HG02970 (cell line): Measurements from ENCODE around the gene E4F1.
"Not testable (repeated sequence)": the region's sequence is repeated elsewhere in the genome, so short reads cannot be mapped to it uniquely, and the experiment has no call there.

Experiments used
- ATAC-seq: cut with Tn5 transposase; IDR thresholded peaks from one replicate; pipeline ENCODE4 v1.9.1; 2021; ENCODE audit warnings: mild to moderate bottlenecking, moderate library complexity, moderate number of reproducible peaks; ENCODE audit not compliant: unreplicated experiment, low FRiP score

E4F1 gene

DNA sequence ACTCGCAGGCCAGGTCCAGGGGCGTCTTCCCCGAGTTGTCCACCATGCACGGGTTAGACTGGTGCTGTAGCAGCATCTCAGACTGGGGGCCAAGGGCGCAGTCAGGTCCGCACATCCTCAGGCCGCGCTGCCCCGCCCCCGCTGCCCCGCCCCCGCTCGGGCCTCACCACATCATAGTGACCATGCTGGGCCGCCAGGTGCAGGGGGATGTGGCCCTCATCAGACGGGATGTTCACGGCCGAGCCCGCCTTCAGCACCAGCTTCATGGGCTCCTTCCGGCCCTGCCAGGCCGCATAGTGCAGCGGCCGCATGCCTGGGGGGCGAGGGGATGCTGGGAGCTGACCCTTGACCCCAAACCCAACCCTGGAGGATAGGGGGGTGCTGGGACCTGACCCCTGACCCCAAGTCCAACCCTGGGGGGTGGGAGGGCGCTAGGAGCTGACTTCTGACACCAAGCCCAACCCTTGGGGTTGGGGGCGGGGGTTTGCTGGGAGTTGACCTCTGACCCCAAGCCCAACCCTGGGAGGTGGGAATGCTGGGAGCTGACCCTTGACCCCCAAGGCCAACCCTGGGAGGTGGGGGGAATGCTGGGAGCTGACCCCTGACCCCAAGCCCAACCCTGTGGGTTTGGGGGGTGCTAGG is 34.0 kb upstream of the E4F1 start:
- ATAC-seq: no peak

DNA sequence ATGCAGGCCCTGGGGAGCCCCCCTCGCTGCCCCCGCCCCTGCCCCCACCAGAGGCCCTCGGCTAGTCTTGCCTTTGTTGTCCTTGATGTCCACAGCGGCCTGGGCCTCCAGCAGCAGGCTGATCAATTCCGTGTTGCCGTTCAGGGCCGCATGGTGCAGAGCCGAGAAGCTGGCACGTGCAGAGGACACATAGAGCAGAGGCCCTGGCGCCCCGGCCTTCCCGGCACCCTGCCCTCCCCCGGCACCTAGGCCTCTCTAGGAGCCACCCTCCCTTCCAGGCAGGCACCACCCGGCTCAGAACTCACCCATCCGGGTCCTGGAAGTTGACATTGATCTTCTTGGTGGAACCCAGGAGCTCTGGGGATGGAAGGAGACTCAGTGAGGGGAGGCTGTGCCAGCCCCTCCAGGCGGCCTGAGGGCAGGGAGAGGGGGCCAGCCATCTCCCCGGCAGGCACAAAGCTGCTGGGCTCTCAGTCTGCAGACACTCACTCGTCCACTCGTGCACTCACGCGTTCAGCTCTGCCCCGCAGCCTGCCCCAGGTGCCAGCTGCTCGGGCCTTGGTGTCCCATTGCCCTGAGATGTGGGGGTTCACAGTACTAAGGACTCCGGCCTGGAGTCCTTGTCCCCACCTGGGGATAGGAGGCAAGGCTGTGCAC is 33.3 kb upstream of the E4F1 start:
- no peak for ATAC-seq

DNA sequence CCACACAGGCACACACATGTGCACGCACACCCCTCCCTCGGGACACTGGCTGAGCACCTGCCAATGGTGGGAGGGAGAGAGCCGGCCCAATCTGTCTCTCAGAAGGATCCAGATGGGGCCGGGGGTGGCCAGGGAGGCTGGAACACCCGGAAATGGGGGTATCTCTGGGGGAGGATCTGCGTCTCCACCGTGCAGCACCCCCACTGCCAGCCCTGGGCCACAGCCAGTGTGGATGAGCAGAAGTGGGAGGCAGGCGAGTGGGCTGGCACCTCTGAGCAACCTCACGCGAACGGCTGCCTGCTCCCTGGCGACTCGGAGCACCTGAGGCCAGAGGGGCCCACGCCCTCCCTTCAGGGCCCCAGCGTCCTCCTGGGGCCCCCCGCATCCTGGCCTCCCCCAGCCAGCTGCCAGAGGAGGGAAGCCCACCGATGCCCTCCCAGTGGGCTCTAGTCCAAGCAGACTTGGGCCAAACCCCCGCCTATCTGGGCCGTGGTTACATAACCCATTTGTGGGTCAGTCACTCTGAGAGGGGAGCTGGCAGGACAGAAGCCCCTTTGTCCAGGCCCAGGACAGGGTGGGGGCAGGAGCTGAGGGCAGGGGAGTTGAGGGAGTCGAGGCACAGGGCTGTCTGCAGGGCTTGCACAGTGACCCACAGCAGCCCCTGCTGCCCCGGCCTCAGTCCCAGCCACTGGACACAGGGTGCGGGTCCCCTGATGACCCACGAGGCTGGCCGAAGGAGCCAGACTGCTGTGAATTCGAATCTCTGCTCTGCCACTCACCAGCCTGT is 32.5 kb upstream of the E4F1 start:
- no peak for ATAC-seq

DNA sequence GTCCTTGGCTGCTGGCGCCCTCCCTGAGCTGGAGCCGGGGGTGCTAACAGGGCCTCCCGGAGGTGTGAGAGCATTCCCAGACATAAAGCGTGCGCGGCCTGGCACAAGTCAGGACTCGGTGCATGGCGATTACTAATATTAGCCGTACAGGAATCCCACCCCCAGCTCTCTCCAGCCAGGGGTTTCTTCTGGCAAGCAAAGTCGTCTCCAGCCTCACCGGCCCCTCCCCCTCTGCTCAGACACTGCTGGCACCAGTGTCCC is 32.0 kb upstream of the E4F1 start:
- ATAC-seq: no peak

DNA sequence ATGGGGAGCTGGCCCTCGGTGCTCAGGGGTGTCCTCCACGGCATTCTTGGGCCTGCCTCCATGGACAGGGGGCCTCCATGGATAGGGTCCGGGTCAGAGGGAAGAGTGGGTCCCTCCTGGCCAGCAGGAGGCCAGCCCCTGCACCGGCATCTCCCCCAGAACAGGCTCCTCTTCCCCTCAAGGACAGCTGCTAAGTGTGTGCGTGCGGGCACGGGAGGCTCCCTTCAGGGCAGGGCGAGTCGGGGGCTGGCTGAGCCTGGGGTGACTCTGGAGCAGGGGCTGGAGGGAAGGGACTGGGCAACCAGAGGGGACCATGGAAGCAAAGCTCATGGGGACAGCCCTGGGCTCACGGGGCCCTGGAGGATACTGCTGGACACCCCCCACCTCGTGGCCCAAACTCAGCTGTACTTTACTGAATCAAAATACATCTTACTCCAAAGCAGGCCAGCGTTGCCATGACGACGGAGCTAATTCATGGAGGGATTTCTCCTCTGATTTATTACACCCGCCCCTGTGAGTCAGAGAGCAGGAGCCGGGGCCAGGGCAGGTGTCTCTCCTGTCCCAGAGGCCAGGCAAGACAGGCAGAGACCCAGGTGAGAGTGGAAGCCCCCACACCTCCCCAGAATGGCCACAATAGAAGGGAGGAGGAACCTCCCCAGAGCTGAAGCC is 29.1 kb upstream of the E4F1 start:
- ATAC-seq: no peak

DNA sequence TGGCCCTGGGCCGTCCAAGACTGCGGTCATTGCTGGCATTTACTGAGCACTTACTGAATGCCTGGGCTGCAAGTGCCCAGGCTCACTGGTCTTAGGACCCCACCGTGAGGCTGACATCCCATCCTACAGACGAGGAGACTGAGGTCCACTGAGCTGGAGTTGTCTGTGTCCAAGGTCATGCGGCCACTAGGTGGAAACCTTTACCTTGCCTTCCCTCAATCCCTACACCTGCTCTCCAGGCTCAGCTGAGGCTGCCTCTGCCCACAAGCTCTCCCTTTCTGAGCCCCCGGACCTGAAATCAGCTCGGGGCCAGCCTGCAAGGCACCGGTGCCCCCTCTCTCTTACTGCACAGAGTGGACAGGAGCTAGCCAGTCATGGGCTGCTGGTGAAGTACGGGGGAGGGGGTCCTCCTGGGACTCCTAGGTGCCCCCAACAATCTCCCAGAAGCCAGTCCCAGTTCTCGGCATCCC is 28.5 kb upstream of the E4F1 start:
- no peak for ATAC-seq

DNA sequence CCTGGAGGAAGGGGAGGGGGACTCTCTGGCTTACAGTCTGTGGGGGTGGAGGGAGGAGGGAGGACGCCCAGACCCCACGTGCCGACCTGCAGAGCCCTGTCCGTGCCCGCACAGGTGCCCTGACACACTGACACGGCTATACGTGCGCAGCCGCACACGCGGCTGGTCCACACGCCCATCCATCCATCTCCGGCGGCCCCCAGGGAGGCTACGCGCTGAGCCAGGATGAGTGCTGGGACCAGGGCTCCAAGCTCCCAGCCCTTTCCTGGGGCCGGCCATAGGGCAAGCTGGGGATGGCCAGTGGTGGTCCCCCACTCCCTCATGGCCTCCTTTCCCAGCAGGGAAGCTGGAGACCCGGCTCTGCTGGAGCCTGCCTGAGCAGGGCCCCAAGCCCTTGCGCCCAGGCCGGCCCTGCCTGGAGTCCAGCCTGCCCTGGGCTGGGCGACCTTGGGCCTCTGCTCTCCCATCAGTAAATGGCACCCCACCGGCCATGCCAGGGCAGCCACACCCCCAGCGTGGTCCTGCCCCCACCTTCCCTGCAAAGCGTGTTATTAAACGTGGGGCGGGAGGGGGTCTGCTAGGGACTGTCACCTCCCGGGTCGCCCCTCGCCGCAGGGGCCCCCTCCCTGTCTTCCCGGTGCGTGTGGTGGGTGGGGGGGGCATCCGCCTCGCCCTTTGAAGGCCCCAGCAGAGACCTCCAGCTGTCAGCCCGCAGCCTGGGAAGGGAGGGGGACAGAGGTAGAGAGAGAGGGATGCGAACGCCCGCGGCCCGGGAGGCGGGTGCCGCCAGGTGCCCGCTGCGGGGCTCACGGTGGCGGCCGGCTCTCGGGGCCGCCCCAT is 27.8 kb upstream of the E4F1 start:
- no peak for ATAC-seq

DNA sequence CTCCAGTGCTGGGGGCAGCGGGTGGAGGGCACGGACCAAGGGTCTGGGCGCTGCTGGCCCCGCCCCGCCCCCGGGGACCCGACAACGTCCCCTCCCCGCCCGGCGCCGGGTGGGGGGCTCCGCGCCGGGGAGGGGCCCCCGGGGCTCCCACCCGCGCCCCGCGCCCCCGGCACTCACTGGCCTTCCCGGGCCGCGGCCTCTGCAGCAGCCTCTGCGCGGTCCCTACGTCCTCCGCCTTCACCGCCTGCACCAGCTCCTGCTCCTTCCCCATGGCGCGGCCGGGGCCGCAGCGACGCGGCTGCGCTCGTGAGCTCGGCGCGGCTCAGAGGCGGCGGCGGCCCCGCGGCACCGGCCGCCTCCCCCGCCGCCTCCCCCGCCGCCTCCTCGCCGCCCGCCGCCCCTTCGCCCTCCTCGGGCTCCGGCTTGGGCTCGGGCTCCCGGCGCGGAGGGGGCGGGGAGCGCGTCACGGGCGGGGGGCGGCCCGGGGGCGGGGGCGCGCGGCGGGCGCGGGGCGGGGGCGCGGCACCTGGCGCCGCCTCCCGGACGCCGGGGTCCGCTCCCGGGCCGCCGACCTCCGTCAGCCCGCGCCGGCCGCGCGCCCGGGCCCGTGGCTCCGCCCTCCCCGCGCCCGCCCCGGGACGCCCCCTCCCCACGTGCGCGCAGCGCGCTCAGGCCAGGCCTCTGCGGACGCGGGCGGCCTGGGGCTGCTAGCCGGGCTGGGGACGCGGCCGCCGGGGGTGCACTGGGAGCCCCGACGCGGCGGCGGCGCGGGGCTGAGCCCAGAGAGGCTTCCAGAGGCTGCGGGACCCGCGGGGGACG is 27.0 kb upstream of the E4F1 start, which contains the start of gene CASKIN1:
TSS of gene CASKIN1 (minus strand) at position 444 of the 819 bp plus-strand sequence. CDS start at position 271, 173 bp downstream.
- no peak for ATAC-seq

DNA sequence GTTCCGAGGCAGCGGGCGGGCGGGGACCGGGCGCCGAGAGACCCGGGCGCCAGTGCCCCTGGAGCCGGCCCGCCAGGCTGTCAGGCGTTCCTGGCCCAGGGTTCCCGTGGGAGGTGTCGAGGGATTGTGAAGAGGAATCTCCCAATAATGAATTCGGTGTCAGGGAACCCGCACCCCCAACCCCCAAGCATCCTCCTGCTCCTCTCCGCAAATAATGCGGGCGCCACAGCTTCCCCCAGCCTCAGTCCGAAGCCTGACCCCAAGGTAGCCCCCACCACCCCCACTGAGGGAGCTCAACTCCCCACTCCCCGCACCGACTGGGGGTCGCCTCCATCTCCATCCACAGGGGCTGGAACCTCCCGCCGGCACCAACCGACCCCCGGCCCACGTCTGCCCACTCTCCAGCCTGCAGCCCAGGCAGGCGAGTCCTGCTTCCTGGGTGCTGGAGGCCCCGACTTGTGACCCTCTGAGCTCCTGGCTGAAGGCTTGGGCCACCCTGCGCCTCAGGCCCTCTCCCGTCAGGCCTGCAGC is 26.3 kb upstream of the E4F1 start:
- ATAC-seq: no peak

DNA sequence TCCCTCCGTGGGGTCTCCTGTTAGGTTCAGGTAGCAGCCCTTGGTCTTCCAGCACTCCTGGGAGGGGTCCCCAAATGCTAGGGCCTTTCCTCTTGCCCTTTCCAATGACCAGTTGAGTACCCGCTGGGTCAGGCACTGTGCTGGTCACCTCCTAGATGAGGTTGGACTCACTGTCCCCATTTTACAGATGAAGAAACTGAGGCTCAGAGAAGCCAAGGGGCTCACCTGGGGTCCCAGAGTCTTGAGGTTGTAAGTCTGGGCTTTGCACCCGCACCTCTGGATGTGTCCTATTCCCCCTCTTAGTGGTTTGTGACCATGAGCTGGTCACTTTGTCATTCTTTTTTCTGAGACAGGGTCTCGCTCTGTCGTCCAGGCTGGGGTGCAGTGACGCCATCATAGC is 25.6 kb upstream of the E4F1 start:
- ATAC-seq: no peak

DNA sequence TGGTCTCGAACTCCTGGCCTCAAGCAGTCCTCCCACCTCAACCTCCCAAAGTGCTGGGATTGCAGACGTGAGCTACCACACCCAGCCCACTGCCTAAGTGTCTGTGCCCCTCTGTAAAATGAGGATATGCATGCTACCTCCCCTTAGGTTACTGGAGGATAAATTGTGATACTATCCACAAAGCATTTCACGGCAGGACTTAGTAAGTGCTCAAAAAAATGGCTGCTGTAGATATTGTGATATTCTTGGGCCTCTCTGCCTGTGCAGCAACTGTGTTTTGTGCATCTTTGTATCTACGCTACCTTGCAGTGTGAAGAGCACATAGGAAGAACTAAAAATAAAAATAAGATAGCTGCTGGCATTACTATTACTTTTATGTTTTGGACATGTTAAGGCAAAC is 25.1 kb upstream of the E4F1 start:
- no peak for ATAC-seq

DNA sequence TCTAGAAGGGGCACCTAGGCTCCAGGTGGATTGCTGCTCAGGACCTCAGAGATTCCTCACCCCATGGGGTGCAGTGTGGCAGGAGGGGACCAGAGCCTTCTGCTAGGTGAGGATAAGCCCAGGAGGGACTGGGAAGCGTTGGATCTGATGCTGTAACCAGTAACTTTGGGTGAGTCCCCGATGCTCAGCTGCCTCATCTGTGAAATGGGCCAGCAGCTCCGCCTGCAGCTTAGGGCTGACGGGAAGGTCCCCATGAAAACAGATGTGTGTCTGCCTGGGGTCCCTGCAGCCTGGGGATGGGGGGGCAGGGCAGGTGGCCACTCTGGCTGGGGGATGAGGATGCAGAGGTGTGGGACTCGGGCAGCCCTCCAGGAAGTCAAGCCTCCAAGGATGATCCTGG is 24.3 kb upstream of the E4F1 start:
- no peak for ATAC-seq

DNA sequence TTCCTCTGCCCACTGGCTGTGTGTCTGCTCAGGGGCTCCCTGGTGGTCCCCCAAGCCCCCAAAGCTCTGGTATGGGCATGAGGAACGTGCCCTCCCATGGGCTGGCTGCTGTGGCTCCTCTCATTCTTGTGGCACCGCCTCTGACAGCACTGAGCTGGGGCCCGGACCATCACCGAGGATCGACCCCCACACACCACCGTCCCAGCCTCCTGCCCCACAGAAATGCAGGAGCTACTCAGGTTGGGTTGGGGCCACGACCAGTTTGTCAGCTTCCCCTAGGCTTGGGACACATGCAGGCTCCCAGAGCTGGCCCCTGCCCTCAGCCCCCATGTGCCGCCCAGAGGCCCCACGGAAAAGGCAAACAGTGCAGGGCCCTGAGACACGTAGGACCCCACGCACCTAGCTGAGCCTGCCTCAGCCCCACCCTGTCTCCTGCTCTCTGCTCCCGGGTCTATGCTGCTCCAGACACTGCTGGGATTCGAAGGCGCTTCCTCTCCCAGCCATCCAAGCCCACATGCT is 23.7 kb upstream of the E4F1 start:
- ATAC-seq: no peak

DNA sequence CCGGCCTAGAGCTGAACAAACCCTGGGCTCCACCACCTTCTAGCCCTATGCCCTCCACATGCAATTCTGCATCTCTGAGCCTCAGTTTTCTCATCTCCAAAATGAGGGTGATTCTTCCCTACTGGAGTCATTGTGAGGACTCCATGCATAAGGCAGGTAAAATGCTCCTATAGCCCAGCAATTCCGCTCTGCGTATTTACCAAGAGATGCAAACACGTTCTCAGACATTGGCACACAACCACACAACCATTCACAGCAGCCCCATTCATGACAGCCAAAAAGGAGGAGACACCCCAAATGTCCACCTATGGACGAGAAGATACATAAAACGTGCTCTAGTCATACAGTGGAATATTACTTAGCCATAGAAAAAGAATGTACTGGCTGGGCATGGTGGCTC is 23.1 kb upstream of the E4F1 start:
- ATAC-seq: no peak

DNA sequence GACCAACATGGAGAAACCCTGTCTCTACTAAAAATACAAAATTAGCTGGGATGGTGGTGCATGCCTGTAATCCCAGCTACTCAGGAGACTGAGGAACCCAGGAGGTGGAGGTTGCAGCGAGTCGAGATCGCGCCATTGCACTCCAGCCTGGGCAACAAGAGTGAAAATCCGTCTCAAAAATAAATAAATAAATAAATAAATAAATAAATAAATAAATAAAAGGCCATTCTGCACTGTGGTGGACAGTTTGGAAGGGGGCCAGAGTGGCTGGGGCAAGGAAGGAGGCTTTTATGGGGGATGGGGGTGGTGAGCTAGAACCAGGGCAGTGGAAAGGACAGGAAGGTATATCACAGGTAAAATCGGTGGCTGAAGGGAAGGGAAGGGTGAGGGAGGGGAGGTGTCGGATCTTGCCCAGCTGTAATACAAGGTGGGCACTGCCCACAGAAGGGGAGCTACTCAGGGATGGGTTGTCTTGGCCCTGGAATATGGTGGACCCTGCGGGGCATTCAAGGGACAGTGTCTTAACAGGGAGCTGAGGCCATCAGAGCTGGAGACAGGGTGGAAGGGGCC is 20.2 kb upstream of the E4F1 start:
- ATAC-seq: not testable (repeated sequence)

DNA sequence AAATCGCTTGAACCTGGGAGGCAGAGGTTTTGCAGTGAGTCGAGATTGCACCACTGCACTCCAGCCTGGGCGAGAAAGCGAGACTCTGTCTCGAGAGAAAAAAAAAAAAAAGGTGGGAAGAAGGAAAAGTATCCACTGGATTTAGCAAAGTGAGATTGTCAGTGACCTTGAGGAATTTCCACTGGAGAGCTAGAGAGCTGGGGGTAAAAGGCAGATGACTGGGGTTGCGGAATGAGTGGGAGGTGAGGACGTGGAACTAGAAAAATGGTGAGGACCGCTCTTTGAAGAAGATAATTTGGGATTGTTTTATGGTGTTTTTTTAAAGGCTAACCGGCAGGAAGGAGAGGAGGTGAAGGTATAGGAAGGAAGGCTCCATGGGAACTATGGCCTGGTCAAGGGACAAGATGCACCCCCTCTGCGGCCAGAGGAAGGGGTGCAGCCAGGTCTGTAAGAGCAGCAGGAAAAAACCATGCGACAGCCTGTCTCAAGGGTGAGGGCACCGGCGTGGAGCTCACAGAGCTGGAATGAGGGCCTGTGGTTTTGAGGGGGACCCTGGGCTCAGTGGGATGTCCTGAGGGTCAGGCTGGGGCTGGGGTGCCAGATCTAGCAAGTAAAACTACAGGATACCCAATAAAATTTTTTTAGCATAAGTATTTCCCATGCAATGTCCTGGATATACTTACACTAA is 18.8 kb upstream of the E4F1 start:
- ATAC-seq: no peak

DNA sequence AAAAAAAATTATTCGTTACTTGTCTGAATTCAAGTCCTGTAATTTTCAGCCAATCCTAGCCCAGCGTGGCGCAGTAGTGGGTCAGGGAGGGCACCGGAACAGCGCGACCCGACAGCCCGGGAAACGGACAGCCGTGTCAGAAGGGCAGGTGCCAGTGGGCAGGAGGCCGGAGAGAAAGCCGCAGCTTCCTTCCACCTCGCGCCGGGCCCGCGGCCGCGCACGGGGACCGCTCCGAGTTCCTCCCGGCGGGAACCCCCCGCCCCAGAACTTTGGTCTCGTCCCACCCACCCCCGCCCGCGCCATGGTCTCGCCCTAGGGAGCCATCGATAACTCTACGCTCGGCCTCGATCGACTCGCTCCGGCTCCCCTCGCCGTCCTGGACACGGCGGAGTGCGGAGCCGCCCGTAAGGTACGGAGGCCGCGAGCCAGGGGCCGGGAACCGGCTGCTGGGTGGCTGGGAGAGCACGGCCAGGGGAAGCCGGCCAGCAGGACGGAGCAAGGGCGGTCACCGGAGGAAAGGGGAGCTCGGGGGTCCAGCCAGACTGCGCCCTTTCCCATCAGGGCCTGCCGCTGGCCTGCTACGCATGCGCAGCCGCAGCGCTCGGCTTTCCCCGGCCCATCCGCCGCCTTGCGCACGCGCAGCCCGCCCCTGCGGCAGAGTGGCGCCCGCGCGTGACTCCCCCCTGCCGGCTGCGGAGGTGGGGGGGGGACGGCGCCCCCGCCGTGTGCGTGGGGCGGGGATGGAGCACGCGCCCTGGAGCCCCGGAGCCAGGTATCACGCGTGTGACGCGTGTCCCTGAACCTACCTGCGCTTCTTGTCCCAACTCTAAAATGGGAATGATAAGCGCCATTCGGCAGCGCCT is 18.1 kb upstream of the E4F1 start, which contains the start of gene MLST8:
TSS of gene MLST8 (plus strand) at position 351 of the 863 bp plus-strand sequence. CDS start 632 bp downstream, outside the sequence.
- ATAC-seq: peak; percentile 71
